IPS-NIHi7 (cell line): ENCODE data around the gene CLMN.
"Not testable (repeated sequence)": the region's sequence is repeated elsewhere in the genome, so short reads cannot be mapped to it uniquely, and the experiment has no call there.

Experiments
- DNase-seq: peaks from one replicate; pipeline ENCODE4 v3.0.0; 2012; ENCODE audit warnings: mixed read lengths; ENCODE audit errors: extremely low spot score

CLMN gene

DNA sequence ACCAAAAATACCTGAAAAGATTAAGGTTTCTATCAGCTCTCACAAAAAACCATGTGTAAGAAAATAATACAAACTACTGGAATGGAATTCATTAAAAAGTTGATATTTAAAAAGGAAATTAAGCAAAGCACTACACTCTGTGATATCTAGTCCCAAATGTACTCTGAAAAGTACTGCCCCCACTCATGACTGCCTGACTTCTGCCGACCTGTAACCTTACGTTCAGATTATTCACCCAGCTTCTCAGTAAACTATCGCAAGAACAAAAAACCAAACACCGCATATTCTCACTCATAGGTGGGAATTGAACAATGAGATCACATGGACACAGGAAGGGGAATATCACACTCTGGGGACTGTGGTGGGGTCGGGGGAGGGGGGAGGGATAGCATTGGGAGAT, 181.3 kb downstream of the CLMN start:
- not testable (repeated sequence) for DNase-seq

DNA sequence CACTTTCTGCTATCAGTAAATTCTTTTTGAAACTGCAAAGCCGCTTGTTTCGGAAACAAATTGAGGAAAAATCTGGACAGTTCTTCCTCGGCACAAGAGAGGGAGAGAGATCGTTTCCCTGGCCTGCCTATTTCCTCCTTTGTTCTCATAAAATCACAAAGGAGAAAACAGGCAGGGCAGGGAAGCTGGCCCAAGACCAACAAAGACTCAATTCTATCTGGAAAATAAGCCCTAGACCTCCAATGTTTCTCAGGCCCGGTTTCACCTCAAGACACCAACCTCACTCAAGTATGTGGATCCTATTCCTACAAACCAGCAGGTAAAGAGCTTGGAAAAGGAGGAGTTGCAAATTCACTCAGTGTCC, 181.9 kb downstream of the CLMN start:
- DNase-seq = no peak

DNA sequence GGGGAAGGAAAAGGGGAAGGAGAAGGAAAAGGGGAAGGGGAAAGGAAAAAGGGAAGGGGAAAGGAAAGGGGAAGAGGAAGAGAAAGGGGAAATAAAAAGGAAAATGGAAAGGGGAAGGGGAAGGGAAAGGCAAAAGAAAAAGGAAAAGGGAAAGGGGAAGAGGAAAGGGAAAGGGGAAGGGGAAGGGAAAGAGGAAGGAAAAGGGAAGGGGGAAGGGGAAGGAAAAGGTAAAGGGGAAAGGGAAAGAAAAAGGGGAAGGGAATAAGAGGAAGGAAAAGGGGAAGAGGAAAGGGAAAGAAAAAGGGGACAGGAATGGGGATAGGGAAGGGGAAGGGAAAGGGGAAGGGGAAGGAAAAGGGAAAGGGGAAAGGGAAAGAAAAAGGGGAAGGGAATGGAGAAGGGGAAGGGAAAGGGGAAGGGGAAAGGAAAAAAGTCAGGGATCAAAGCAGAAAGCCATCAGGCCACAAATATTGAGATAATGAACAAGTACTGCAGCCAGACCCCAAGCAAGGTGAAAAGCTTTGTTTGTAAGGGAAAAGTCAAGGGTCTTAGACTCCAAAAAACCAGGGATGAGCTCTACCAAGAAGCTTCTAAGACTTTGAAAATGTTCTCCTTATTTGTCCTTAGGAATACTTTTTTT, 182.4 kb downstream of the CLMN start:
- no peak for DNase-seq

DNA sequence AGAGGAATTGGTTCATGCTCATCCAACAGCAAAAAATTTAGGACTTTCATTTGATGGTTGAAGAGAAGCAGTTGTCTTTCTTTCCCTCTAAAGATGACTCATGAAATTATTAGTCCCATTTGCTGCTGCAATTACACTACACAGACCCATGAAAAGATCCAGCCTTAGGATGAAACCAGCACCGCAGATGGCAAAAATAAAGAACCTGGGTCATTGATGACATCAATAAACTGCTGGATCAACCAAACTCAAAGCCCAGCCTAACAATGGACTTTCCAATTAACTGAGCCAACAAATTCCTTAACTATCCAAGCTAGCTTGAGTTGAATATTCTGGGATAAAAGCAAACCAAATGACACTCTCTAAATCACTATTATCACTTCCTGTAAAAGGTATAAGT, 183.1 kb downstream of the CLMN start:
- no peak for DNase-seq

DNA sequence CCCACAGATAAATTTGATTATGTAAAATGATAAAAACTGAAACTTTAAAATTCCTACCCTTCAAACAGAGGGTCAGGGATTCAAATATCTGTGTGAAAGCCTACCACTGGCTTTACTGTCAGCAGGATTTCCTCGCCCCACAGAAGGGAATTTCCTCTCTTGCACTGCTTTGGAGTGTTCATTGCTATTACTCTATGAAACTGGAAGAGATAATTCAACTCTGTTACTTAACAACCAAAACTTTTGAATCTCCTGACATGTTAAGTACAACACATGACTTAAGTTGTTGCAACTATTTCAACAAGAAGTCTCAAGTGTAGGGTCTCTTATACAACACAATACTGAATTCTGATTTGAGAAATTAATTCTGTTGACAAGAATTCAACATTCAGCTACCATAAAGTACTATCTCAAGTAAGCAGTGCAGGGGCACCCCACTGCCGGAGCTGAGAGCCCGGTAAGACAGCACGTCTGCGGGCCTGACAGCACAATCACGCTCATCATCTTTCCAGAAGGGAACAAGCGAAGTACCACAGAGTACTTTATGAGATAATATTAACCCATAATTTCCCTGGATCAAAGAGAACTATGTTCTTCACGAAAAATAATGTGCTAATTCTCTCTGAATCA, 185.3 kb downstream of the CLMN start:
- no peak for DNase-seq

DNA sequence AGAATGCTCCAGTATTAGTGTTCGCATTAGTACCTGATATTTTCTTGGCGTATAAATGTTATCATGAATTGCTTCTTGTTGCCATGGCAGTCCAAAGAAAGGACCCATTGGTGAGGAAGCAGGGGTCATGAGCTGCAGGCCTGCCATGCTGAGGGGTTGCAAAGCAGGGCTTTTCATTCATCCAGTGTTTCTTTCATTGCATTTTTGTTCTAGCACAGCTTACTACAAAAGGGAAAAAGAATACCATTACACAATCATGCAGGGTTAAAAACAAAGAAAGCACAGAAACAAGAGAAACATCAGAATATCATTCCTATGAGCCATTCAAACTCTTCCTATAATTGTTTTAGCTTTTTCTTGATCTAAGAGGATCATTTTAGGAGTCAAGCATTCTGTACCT, 186.4 kb downstream of the CLMN start:
- no peak for DNase-seq

DNA sequence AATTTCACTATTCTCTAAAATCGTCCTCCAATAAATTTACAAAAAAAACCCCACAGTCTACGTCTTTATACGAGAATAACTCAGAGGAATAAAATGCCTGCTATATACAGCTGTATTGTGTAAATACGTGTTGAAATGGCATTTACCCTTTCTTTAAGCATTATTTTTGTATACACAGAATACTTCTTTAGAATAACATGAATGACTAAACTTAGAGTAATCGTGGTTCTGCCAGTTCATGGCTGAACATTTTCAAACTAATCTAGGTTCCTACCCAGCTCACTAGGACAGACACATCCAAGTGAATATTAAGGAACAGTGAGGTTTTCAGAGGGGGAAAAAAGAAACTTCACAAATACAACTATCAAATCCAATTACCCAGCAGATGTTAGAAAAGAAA, 186.9 kb downstream of the CLMN start:
- no peak for DNase-seq
